Osteoblast (primary cell): Measurements from ENCODE around the gene SLC51B. TPM values are rescaled to one million over a fixed set of nuclear protein-coding genes. Genes with fewer than 3 reads are reported as not detected.
"Not testable (repeated sequence)": the region's sequence is repeated elsewhere in the genome, so short reads cannot be mapped to it uniquely, and the experiment has no call there.

Experiments used
- DNase-seq: peaks from one replicate; pipeline ENCODE4 v3.0.0; 2011; ENCODE audit warnings: low spot score, mixed read lengths; ENCODE audit not compliant: insufficient read length; ENCODE audit errors: missing footprints
- H2AFZ ChIP-seq: 2 replicates; pipeline ENCODE4 v1.6.0; 2011; ENCODE audit warnings: mild to moderate bottlenecking, low read length
- H3K27ac ChIP-seq: 2 replicates; pipeline ENCODE4 v1.5.1; 2011; ENCODE audit warnings: mild to moderate bottlenecking, low read depth, low read length, moderate library complexity
- H3K27me3 ChIP-seq: 2 replicates; pipeline ENCODE4 v1.6.0; 2012; ENCODE audit warnings: mild to moderate bottlenecking, control low read depth, inconsistent platforms, low read length, moderate library complexity; ENCODE audit not compliant: insufficient read depth
- H3K36me3 ChIP-seq: 2 replicates; pipeline ENCODE4 v1.5.1; 2011; ENCODE audit warnings: mild to moderate bottlenecking, low read length, control low read depth, moderate library complexity; ENCODE audit not compliant: insufficient read depth
- H3K4me1 ChIP-seq: 2 replicates; pipeline ENCODE4 v1.5.1; 2011; ENCODE audit warnings: mild to moderate bottlenecking, low read length, control low read depth, moderate library complexity; ENCODE audit not compliant: insufficient read depth
- H3K4me2 ChIP-seq: 2 replicates; pipeline ENCODE4 v1.6.0; 2011; ENCODE audit warnings: mild to moderate bottlenecking, low read length; ENCODE audit not compliant: insufficient read depth
- H3K4me3 ChIP-seq: fragments of 200-600 bp; sonication (generic); 3 replicates; pipeline ENCODE4 v1.5.1; 2012; ENCODE audit warnings: mild to moderate bottlenecking, low read length, inconsistent platforms; ENCODE audit not compliant: insufficient read depth
- H3K79me2 ChIP-seq: 2 replicates; pipeline ENCODE4 v1.6.0; 2012; ENCODE audit warnings: mild to moderate bottlenecking, low read length, control low read depth, inconsistent platforms; ENCODE audit not compliant: insufficient read depth
- H3K9me3 ChIP-seq: 2 replicates; pipeline ENCODE4 v1.5.1; 2011; ENCODE audit warnings: low read depth, low read length, control low read depth
- H4K20me1 ChIP-seq: 2 replicates; pipeline ENCODE4 v1.6.0; 2012; ENCODE audit warnings: mild to moderate bottlenecking, low read length, control low read depth; ENCODE audit not compliant: insufficient read depth
- CTCF ChIP-seq: IDR thresholded peaks from 2 replicates; pipeline ENCODE4 v1.5.1; 2011; ENCODE audit warnings: mild to moderate bottlenecking, low read depth, low read length, moderate library complexity; ENCODE audit errors: extremely low read depth
- total RNA-seq: library from RNA; depleted of rRNA; stranded (reverse); fragments of >200 nt; gene quantifications from 2 replicates; pipeline ENCODE4 v1.2.3, GENCODE V29; 2012

Gene SLC51B
- total RNA-seq, 1 donor, result not detected

- no peak for DNase-seq
- H2AFZ ChIP-seq, result no peak overlapping the region
- no peaks in the 10 kb centered on the region for H3K9me3 ChIP-seq
- H3K27me3 ChIP-seq, result no peaks in the 10 kb centered on the region
- H3K4me1 ChIP-seq, result no peaks in the 10 kb centered on the region
- H3K4me3 ChIP-seq, result no peak overlapping the region
- H3K79me2 ChIP-seq, result no peaks in the 10 kb centered on the region
- TF ChIP-seq CTCF, result no peak
- H4K20me1 ChIP-seq, result no peaks in the 10 kb centered on the region
- no peak overlapping the region for H3K27ac ChIP-seq
- H3K36me3 ChIP-seq, result peaks cover 36% of the 10 kb centered on the region
- H3K4me2 ChIP-seq, result no peak overlapping the region
Observed at GRCh38 chr15:65097651-65098263, 52.6 kb downstream of the SLC51B start.

GRCh38 chr15:65099336-65099735 lies 54.1 kb downstream of the SLC51B start:
- no peak overlapping the region for H3K4me3 ChIP-seq
- no peak overlapping the region for H3K27ac ChIP-seq
- no peak for TF ChIP-seq CTCF
- H2AFZ ChIP-seq, result no peak overlapping the region
- DNase-seq, result no peak
- H3K4me1 ChIP-seq, result no peaks in the 10 kb centered on the region
- H3K36me3 ChIP-seq, result peaks cover 41% of the 10 kb centered on the region
- H3K79me2 ChIP-seq, result no peaks in the 10 kb centered on the region
- H3K4me2 ChIP-seq, result no peak overlapping the region
- H4K20me1 ChIP-seq, result no peaks in the 10 kb centered on the region
- no peaks in the 10 kb centered on the region for H3K27me3 ChIP-seq
- H3K9me3 ChIP-seq, result no peaks in the 10 kb centered on the region

- peaks cover 41% of the 10 kb centered on the region for H3K36me3 ChIP-seq
- H3K79me2 ChIP-seq, H3K4me3 ChIP-seq, H3K4me2 ChIP-seq, DNase-seq, H2AFZ ChIP-seq, H3K27me3 ChIP-seq, H3K4me1 ChIP-seq, H4K20me1 ChIP-seq, H3K27ac ChIP-seq, H3K9me3 ChIP-seq: not testable (repeated sequence)
Observed at GRCh38 chr15:65099801-65100200, 54.6 kb downstream of the SLC51B start.

- Histone ChIP-seq H3K4me2 (no peak overlapping the region), H3K4me3 (no peak overlapping the region), H3K79me2 (no peaks in the 10 kb centered on the region), H4K20me1 (no peaks in the 10 kb centered on the region), H3K27ac (no peak overlapping the region), H3K4me1 (no peaks in the 10 kb centered on the region), H2AFZ (no peak overlapping the region), H3K36me3 (peaks cover 43% of the 10 kb centered on the region), H3K27me3 (no peaks in the 10 kb centered on the region), H3K9me3 (no peaks in the 10 kb centered on the region)
- no peak for DNase-seq
- no peak for TF ChIP-seq CTCF
Observed at GRCh38 chr15:65100442-65100841, 55.3 kb downstream of the SLC51B start.
